GM18505 (cell line): ENCODE results near the gene SMIM3.
A peak's percentile ranks its signal among the peaks of the same experiment; 100 is the strongest.
"Not testable (repeated sequence)": the region's sequence is repeated elsewhere in the genome, so short reads cannot be mapped to it uniquely, and the experiment has no call there.

Experiments
- ATAC-seq: cut with Tn5 transposase; IDR thresholded peaks from one replicate; pipeline ENCODE4 v1.9.1; 2021; ENCODE audit not compliant: unreplicated experiment
- POLR2A ChIP-seq: IDR thresholded peaks from 4 replicates; pipeline ENCODE4 v1.6.1; 2011; ENCODE audit warnings: borderline replicate concordance; ENCODE audit not compliant: insufficient read depth, insufficient read length; ENCODE audit errors: extremely low read depth

Gene SMIM3

DNA sequence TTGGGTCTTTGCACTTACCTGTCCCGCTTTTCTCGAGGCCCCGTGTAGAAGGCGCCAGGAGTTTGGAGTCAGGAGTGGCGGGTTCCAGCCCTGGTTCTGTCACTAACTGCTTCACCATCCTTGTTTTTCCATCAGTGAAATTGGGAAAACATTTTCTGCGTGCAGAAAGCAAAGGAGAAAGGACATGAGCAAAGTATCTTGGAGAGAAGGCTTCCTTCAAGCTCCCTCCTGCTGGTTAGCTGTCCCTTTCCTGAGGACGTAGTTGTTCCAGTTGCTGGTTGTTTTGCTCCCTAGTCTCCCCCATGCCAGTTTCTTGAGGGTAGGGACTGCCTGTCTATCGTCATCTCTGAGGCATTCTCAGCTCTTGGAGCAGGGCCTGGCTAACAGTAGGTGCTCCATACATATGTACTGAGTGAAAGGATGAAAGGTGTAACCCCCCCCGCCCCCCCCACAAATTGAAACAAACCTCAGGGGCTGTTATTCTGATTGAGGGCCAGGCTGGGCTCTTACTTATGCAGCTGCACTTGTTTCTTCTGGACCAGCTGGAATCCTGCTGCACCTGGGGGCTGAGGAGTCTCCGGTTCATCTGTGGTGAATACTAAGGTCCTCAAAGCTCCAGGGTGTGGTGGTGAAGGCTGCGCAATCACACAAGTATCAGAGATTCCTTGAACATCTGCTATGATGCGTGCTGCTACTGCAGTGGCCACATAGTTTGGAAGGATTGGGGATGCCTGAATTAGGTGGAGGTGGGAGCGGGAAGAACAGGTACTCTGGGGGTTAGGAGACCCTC is 1.0 kb downstream of the SMIM3 start:
- ATAC-seq, result no peak
- TF ChIP-seq POLR2A, result no peak

- peak; percentile 23 for TF ChIP-seq POLR2A
- peak; percentile 45 for ATAC-seq
These were observed 1.7 kb downstream of the SMIM3 start for GRCh38 chr5:150780187-150780692.

GRCh38 chr5:150780816-150781221 is 2.3 kb downstream of the SMIM3 start:
- no peak for ATAC-seq
- no peak for TF ChIP-seq POLR2A

- TF ChIP-seq POLR2A, result no peak
- ATAC-seq, result no peak
These were observed 3.4 kb downstream of the SMIM3 start for GRCh38 chr5:150781706-150782614.

- ATAC-seq, result no peak
These were observed 4.3 kb downstream of the SMIM3 start for GRCh38 chr5:150782850-150783249.

GRCh38 chr5:150783422-150783928 is 4.9 kb downstream of the SMIM3 start:
- TF ChIP-seq POLR2A, result no peak
- ATAC-seq, result peak; percentile 44

More at GRCh38 chr5:150782850-150783249, 4.3 kb downstream of the SMIM3 start:
- TF ChIP-seq POLR2A, result no peak

GRCh38 chr5:150785950-150786349 is 7.4 kb downstream of the SMIM3 start:
- TF ChIP-seq POLR2A, result no peak
- ATAC-seq, result no peak

GRCh38 chr5:150786876-150787275 is 8.3 kb downstream of the SMIM3 start:
- TF ChIP-seq POLR2A, result no peak
- no peak for ATAC-seq

DNA sequence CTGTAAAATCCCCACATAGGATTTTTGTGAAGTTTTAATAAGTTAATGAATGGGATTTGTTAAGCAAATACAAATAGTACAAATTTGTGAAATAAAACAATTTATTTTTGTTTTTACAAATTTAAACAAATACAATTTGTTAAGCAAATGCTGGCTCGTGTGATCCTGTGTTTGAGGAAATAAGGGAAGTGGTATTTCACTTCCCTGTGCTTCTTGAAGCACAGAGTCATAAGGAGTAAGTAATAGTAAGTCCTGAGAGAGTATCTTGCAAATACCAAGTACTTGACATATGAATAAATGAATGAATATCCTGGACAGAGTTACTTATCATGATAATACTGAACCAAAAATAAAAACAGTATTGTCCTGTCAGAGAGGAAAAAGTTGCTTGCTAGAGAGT is 9.1 kb downstream of the SMIM3 start:
- no peak for ATAC-seq
- TF ChIP-seq POLR2A, result no peak

GRCh38 chr5:150788977-150789376 is 10.4 kb downstream of the SMIM3 start:
- no peak for TF ChIP-seq POLR2A

DNA sequence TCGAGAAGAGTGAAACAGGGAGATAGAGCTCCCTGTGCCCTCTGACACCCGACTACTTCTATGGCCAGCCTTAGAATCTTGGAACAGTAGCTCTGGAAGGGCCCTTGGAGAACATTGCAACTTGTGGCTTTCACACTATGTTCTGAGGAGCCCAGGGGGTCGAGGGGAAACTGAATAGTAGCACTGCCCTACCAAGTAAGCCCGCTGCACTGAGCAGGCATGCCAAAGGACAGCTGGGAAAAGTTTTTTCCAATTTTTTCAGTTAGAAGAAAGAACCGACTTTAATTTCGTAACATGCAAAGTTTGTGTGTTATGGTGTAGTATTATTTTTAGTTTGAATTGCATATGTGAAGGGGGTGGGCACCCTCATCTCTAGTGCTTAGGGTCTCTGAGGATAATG is 10.9 kb downstream of the SMIM3 start:
- TF ChIP-seq POLR2A, result no peak
- ATAC-seq, result no peak

More at GRCh38 chr5:150788977-150789376, 10.4 kb downstream of the SMIM3 start:
- no peak for ATAC-seq

DNA sequence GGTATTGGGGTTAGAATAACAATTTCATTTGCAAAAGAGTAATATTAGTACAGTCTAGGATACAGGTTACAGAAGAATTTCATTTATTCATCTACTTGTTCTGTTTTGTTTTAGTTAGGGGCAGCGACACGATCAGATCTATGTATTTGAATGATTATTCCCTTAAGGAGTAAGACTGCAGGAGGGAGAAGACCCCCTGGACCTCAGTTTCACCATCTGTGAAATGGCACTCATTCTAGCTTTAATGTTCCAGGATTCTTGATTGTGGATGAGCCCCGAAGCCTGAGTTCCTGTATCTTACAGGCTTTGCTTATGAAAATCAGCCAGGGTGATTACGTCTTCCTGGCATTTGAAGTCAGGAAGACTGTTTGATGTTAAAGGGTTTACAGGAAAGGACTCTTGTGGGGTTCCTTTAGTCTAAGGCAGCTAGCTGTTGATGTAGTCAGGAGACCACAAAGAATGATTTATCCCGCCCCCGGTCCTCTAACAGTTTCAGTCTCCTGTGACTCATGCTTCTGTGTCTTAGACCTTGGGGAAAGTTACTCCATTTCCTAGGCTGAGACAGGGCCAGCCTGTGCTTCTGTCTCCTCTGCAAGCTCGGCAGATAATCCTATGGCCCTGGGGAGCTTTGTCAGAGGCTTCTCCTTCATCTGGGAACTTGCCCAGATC is 11.5 kb downstream of the SMIM3 start:
- no peak for TF ChIP-seq POLR2A
- peak; percentile 91 for ATAC-seq

DNA sequence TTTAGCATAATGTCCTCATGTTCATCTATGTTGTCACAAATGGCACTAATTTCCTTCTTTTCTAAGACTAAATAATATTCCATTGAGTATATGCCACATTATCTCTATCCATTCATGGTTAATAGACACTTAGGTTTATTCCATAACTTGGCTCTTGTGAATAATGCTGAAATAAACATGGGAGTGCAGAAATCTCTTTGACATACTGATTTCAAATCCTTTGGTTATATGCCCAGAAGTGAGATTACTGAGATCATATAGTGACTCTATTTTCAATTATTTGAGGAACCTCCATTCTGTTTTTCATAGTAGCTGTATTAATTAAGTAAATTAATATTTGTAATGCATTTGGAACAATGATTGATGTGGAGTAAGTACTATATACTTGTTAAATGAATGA is 13.0 kb downstream of the SMIM3 start:
- no peak for TF ChIP-seq POLR2A
- ATAC-seq, result no peak

- not testable (repeated sequence) for ATAC-seq
These were observed 14.9 kb downstream of the SMIM3 start for GRCh38 chr5:150793423-150793888.
